Endothelial cell of umbilical vein (primary cell): ENCODE data around the gene GRM5. TPM values are rescaled to one million over a fixed set of nuclear protein-coding genes. Genes with fewer than 3 reads are reported as not detected.

Experiments used
- BruUV-seq: library from RNA; stranded (reverse); fragments of 400-500 nt; replicated peaks from 2 replicates; lab custom pipeline; 2021; lab: Mats Ljungman, UMichigan
- CTCF ChIA-PET: fragments of 300-600, 350-600 bp; sonication (Branson Sonifier 250); formaldehyde crosslinking; loops from one replicate; lab custom pipeline; 2021; ENCODE audit warnings: antibody characterized with exemption, inconsistent platforms; lab: Charles Lee
- POLR2A ChIA-PET: fragments of 300-600, 350-600 bp; sonication (Branson Sonifier 250); formaldehyde crosslinking; loops from one replicate; lab custom pipeline; 2021; ENCODE audit warnings: antibody characterized with exemption, inconsistent platforms; lab: Charles Lee
- DNase-seq: peaks from one replicate; pipeline ENCODE4 v3.0.0-alpha.2; 2011; ENCODE audit warnings: low read depth, low spot score
- FAIRE-seq: peaks from 2 replicates; lab custom pipeline; 2011; peaks lifted over from hg19 to GRCh38; lab: Jason Lieb, UNC
- H2AFZ ChIP-seq: 2 replicates; pipeline ENCODE4 v1.6.0; 2012; ENCODE audit warnings: low read depth, low read length, control low read depth, inconsistent platforms
- H3K27ac ChIP-seq: 2 replicates; pipeline ENCODE4 v1.5.1; 2011; ENCODE audit warnings: low read depth, mild to moderate bottlenecking, control low read depth, low read length, moderate library complexity; ENCODE audit not compliant: insufficient read depth
- H3K27me3 ChIP-seq, 2 experiments: 2 replicates each; pipeline versions ENCODE4 v1.6.0 to v1.6.1; 2011; ENCODE audit warnings: low read length in 2 of 2, mixed read lengths in 1 of 2; ENCODE audit not compliant: control insufficient read depth in 2 of 2, insufficient read depth in 2 of 2
- H3K36me3 ChIP-seq, 2 experiments: 2 replicates in 1 of 2; 3 replicates in 1 of 2; pipeline ENCODE4 v1.5.1; 2011; ENCODE audit warnings: low read length in 2 of 2, mild to moderate bottlenecking in 1 of 2, moderate library complexity in 1 of 2; ENCODE audit not compliant: control insufficient read depth in 2 of 2, insufficient read depth in 2 of 2; ENCODE audit errors: extremely low read depth in 1 of 2
- H3K4me1 ChIP-seq: 3 replicates; pipeline ENCODE4 v1.5.1; 2011; ENCODE audit warnings: mild to moderate bottlenecking, low read length; ENCODE audit not compliant: control insufficient read depth, insufficient read depth; ENCODE audit errors: extremely low read depth
- H3K4me2 ChIP-seq: 2 replicates; pipeline ENCODE4 v1.6.1; 2011; ENCODE audit warnings: low read length, control low read depth, mixed read lengths; ENCODE audit not compliant: insufficient read depth
- H3K4me3 ChIP-seq, 3 experiments: fragments of 200-600 bp in 1 of 3; sonication (generic), shearing (Covaris generic) in 1 of 3; replicated peaks in 1 of 3; 2 replicates each; pipeline ENCODE4 v1.5.1; 2011 to 2016; ENCODE audit warnings: control low read depth in 3 of 3, low read length in 3 of 3, mild to moderate bottlenecking in 2 of 3, inconsistent platforms in 1 of 3, low read depth in 1 of 3, moderate library complexity in 1 of 3; ENCODE audit not compliant: insufficient read depth in 1 of 3
- H3K79me2 ChIP-seq: 2 replicates; pipeline ENCODE4 v1.6.0; 2012; ENCODE audit warnings: low read length, inconsistent platforms; ENCODE audit not compliant: control insufficient read depth, insufficient read depth
- H3K9ac ChIP-seq: replicated peaks from 2 replicates; pipeline ENCODE3; 2011; ENCODE audit warnings: low read length, control low read depth; ENCODE audit not compliant: insufficient read depth; ENCODE audit errors: extremely low read depth
- H3K9me1 ChIP-seq: replicated peaks from 3 replicates; pipeline ENCODE4 v1.6.0; 2011; ENCODE audit warnings: mild to moderate bottlenecking, low read length; ENCODE audit not compliant: control insufficient read depth, insufficient read depth; ENCODE audit errors: extremely low read depth
- H3K9me3 ChIP-seq: replicated peaks from 2 replicates; pipeline ENCODE4 v1.5.1; 2012; ENCODE audit warnings: low read length, inconsistent platforms; ENCODE audit not compliant: control insufficient read depth, insufficient read depth
- H4K20me1 ChIP-seq: replicated peaks from 2 replicates; pipeline ENCODE3; 2011; ENCODE audit warnings: mild to moderate bottlenecking, low read length; ENCODE audit not compliant: control insufficient read depth, insufficient read depth; ENCODE audit errors: extremely low read depth
- CTCF ChIP-seq, 2 donors: IDR thresholded peaks; 1 replicate in 1 of 2; 2 replicates in 1 of 2; pipeline ENCODE4 v1.5.1; 2011; ENCODE audit warnings: low read length in 2 of 2, mild to moderate bottlenecking in 2 of 2, moderate library complexity in 2 of 2, control low read depth in 1 of 2, inconsistent platforms in 1 of 2, low read depth in 1 of 2; ENCODE audit not compliant: insufficient read depth in 1 of 2; ENCODE audit errors: extremely low read depth in 1 of 2
- EZH2 ChIP-seq: IDR thresholded peaks from 2 replicates; pipeline ENCODE4 v1.6.1; 2012; ENCODE audit warnings: borderline replicate concordance, low read depth, mild to moderate bottlenecking, moderate library complexity, low read length, inconsistent platforms; ENCODE audit not compliant: severe bottlenecking
- FOS ChIP-seq: IDR thresholded peaks from 2 replicates; pipeline ENCODE4 v1.6.1; 2011; ENCODE audit warnings: mild to moderate bottlenecking, low read length, moderate library complexity, borderline replicate concordance; ENCODE audit not compliant: insufficient read depth
- GATA2 ChIP-seq: IDR thresholded peaks from 2 replicates; pipeline ENCODE4 v1.7.0; 2011; ENCODE audit warnings: low read depth, mild to moderate bottlenecking, moderate library complexity, mixed read lengths, low read length; ENCODE audit not compliant: insufficient read length, insufficient read depth
- JUN ChIP-seq: IDR thresholded peaks from 2 replicates; pipeline ENCODE4 v1.6.1; 2011; ENCODE audit warnings: borderline replicate concordance, low read depth; ENCODE audit not compliant: insufficient read length, insufficient read depth
- MAX ChIP-seq: IDR thresholded peaks from 2 replicates; pipeline ENCODE4 v1.6.1; 2011; ENCODE audit not compliant: insufficient read depth, insufficient read length
- MYC ChIP-seq: IDR thresholded peaks from one replicate; pipeline ENCODE4 v1.6.1; 2011; ENCODE audit warnings: mild to moderate bottlenecking, low read depth, low read length
- POLR2A ChIP-seq: IDR thresholded peaks from 2 replicates; pipeline ENCODE4 v1.6.1; 2012; ENCODE audit warnings: low read depth, mild to moderate bottlenecking, control low read depth, low read length
- POLR2AphosphoS5 ChIP-seq: IDR thresholded peaks from 2 replicates; pipeline ENCODE4 v1.6.1; 2012; ENCODE audit warnings: low read depth, mild to moderate bottlenecking, control low read depth, low read length, moderate library complexity; ENCODE audit not compliant: insufficient read depth
- dilution Hi-C: fragments of 300-500 bp; cut with MboI; formaldehyde crosslinking; loops from one replicate; pipeline ENCODE4 v1.15.0; 2019; ENCODE audit warnings: low sequenced_read_pairs; ENCODE audit not compliant: extremely low pct_ligation_motif_present
- intact Hi-C: fragments of 100-400 bp; cut with micrococcal nuclease; formaldehyde crosslinking; loops from one replicate; pipeline ENCODE4 v1.10.0; 2022
- polyA plus RNA-seq, 4 experiments: library from polyadenylated mRNA; depleted of rRNA in 3 of 4; stranded (reverse) in 3 of 4; unstranded in 1 of 4; fragments of >200 nt; gene quantifications; 2 replicates each; pipeline versions ENCODE4 v1.2.1 to v1.2.3, GENCODE V29; 2011 to 2012; ENCODE audit warnings: missing spikeins in 1 of 4
- total RNA-seq: library from RNA; stranded (reverse); gene quantifications from 2 replicates; pipeline ENCODE4 v1.2.3, GENCODE V29; 2021

The GRM5 gene
- total and polyA plus RNA-seq, 2 donors (not counting 3 experiments of a cell fraction or from before 2014, with no cell fraction given) = 0.10 to 0.11 TPM

- ChIA-PET POLR2A (no interaction called here), CTCF (interaction anchor here (2.3 kb wide), 1 partner anchor 23 kb away, joined by 12 read pairs; no protein-coding TSS in a partner anchor)
- no TSS peak for BruUV-seq
- Histone ChIP-seq H4K20me1 (no peaks in the 10 kb centered on the region), H3K4me1 (peaks cover 8% of the 10 kb centered on the region), H2AFZ (no peak overlapping the region), H3K79me2 (no peaks in the 10 kb centered on the region), H3K9ac (no peak overlapping the region), H3K27me3 (no peaks in the 10 kb centered on the region), H3K27ac (no peak overlapping the region), H3K36me3 (no peaks in the 10 kb centered on the region), H3K9me1 (no peaks in the 10 kb centered on the region), H3K4me3 (no peak overlapping the region), H3K4me2 (no peak overlapping the region), H3K9me3 (no peaks in the 10 kb centered on the region)
- FAIRE-seq (no peak), DNase-seq (no peak)
- intact Hi-C loops (no loop called here), dilution Hi-C loops (no loop called here)
- no peak for TF ChIP-seq MAX
- TF ChIP-seq JUN = no peak
- no peak for TF ChIP-seq POLR2A
- TF ChIP-seq GATA2 = no peak
- TF ChIP-seq EZH2 = no peak
- no peak for TF ChIP-seq MYC
- no peak for TF ChIP-seq FOS
- TF ChIP-seq POLR2AphosphoS5 = no peak
- no peak for TF ChIP-seq CTCF (IDR thresholded peaks at IDR 0.05; ENCODE audit: extremely low read depth in 1 of 2, insufficient read depth in 1 of 2, low read depth in 1 of 2, low read length in 2 of 2)
These were observed 544.4 kb downstream of the GRM5 start for GRCh38 chr11:88521399-88521798.
